Mesenchymal stem cell (in vitro differentiated cells and primary cell): ENCODE results near the gene CLCN4.

Source experiments
- DNase-seq: peaks from one replicate; pipeline ENCODE4 v3.0.0-alpha.2; 2013
- H2AFZ ChIP-seq: one replicate; pipeline ENCODE4 v1.6.1; 2013; ENCODE audit warnings: low read depth, mild to moderate bottlenecking, control low read depth, inconsistent platforms, low read length, moderate library complexity
- H2AK5ac ChIP-seq: 2 replicates; pipeline ENCODE4 v1.6.1; 2013; ENCODE audit warnings: low read length, moderate library complexity, mild to moderate bottlenecking, inconsistent platforms; ENCODE audit not compliant: severe bottlenecking
- H2BK120ac ChIP-seq: one replicate; pipeline ENCODE4 v1.6.1; 2013; ENCODE audit warnings: low read depth, mild to moderate bottlenecking, inconsistent platforms, low read length, moderate library complexity
- H2BK12ac ChIP-seq, 2 experiments: one replicate each; pipeline ENCODE4 v1.6.1; 2013; ENCODE audit warnings: inconsistent platforms in 2 of 2, low read length in 2 of 2, mild to moderate bottlenecking in 2 of 2, moderate library complexity in 2 of 2, control low read depth in 1 of 2
- H2BK15ac ChIP-seq: one replicate; pipeline ENCODE4 v1.6.1; 2013; ENCODE audit warnings: mild to moderate bottlenecking, low read depth, inconsistent platforms; ENCODE audit not compliant: poor library complexity, severe bottlenecking
- H2BK5ac ChIP-seq: 2 replicates; pipeline ENCODE4 v1.6.1; 2013; ENCODE audit warnings: low read depth, mild to moderate bottlenecking, low read length, control low read depth, inconsistent platforms; ENCODE audit not compliant: poor library complexity, severe bottlenecking
- H3K14ac ChIP-seq, 2 experiments: one replicate each; pipeline ENCODE4 v1.6.1; 2013; ENCODE audit warnings: inconsistent platforms in 2 of 2, low read length in 2 of 2, control low read depth in 1 of 2, mild to moderate bottlenecking in 1 of 2, moderate library complexity in 1 of 2
- H3K18ac ChIP-seq, 2 experiments: one replicate each; pipeline ENCODE4 v1.6.1; 2013; ENCODE audit warnings: inconsistent platforms in 2 of 2, low read length in 2 of 2, control low read depth in 1 of 2, low read depth in 1 of 2, mild to moderate bottlenecking in 1 of 2
- H3K23ac ChIP-seq, 2 experiments: one replicate each; pipeline ENCODE4 v1.6.1; 2013; ENCODE audit warnings: inconsistent platforms in 2 of 2, low read length in 2 of 2, mild to moderate bottlenecking in 2 of 2, moderate library complexity in 2 of 2, control low read depth in 1 of 2
- H3K27ac ChIP-seq: 2 replicates; pipeline ENCODE4 v1.5.1; 2013; ENCODE audit warnings: mild to moderate bottlenecking, moderate library complexity, low read length, control low read depth, inconsistent platforms; ENCODE audit not compliant: poor library complexity, severe bottlenecking
- H3K27me3 ChIP-seq, 2 experiments: 2 replicates each; pipeline versions ENCODE4 v1.6.1 to v1.7.0; 2013; ENCODE audit warnings: low read length in 2 of 2, mild to moderate bottlenecking in 2 of 2, moderate library complexity in 2 of 2, control low read depth in 1 of 2, inconsistent platforms in 1 of 2; ENCODE audit not compliant: control insufficient read depth in 1 of 2, insufficient read depth in 1 of 2
- H3K36me3 ChIP-seq, 2 experiments: 2 replicates each; pipeline versions ENCODE4 v1.6.1 to v1.7.0; 2013; ENCODE audit warnings: low read length in 2 of 2, control low read depth in 1 of 2, inconsistent platforms in 1 of 2, low read depth in 1 of 2, mild to moderate bottlenecking in 1 of 2; ENCODE audit not compliant: insufficient read depth in 2 of 2, control insufficient read depth in 1 of 2
- H3K4ac ChIP-seq, 2 experiments: one replicate each; pipeline ENCODE4 v1.6.1; 2013; ENCODE audit warnings: inconsistent platforms in 2 of 2, low read length in 2 of 2, mild to moderate bottlenecking in 2 of 2, moderate library complexity in 2 of 2, control low read depth in 1 of 2, low read depth in 1 of 2
- H3K4me1 ChIP-seq: 2 replicates; pipeline ENCODE4 v1.6.1; 2013; ENCODE audit warnings: low read depth, low read length, control low read depth; ENCODE audit not compliant: control insufficient read depth, insufficient read depth
- H3K4me2 ChIP-seq: 2 replicates; pipeline ENCODE4 v1.6.1; 2013; ENCODE audit warnings: low read length, mild to moderate bottlenecking, inconsistent platforms; ENCODE audit not compliant: poor library complexity, severe bottlenecking
- H3K4me3 ChIP-seq, 2 experiments: 2 replicates each; pipeline versions ENCODE4 v1.5.1 to v1.7.0; 2013; ENCODE audit warnings: low read length in 2 of 2, mild to moderate bottlenecking in 2 of 2, control low read depth in 1 of 2, low read depth in 1 of 2; ENCODE audit not compliant: insufficient read depth in 1 of 2
- H3K79me1 ChIP-seq: replicated peaks from 2 replicates; pipeline ENCODE4 v1.6.1; 2013; ENCODE audit warnings: mild to moderate bottlenecking, control low read depth, low read length, inconsistent platforms; ENCODE audit not compliant: poor library complexity, severe bottlenecking
- H3K9ac ChIP-seq: 2 replicates; pipeline ENCODE4 v1.7.0; 2013; ENCODE audit warnings: mild to moderate bottlenecking, low read length, moderate library complexity
- H3K9me3 ChIP-seq: 2 replicates; pipeline ENCODE4 v1.7.0; 2013; ENCODE audit warnings: mild to moderate bottlenecking, low read length; ENCODE audit not compliant: control insufficient read depth
- H4K8ac ChIP-seq: one replicate; pipeline ENCODE4 v1.6.1; 2013; ENCODE audit warnings: inconsistent platforms, mild to moderate bottlenecking, low read length, moderate library complexity
- H4K91ac ChIP-seq: one replicate; pipeline ENCODE4 v1.6.1; 2013; ENCODE audit warnings: mild to moderate bottlenecking, low read length, inconsistent platforms
- WGBS: methylation state at CpG from one replicate; pipeline ENCODE4 v1.1.7; 2013; ENCODE audit warnings: mixed read lengths; 5-methylcytosine and 5-hydroxymethylcytosine counted together

Gene CLCN4

GRCh38 chrX:10173331-10173900 is 16.6 kb downstream of the CLCN4 start:
- Histone ChIP-seq H3K27me3 (no peaks in the 10 kb centered on the region), H3K36me3 (no peaks in the 10 kb centered on the region), H3K18ac (peak overlapping the region; percentile 45 to 68), H4K8ac (peak overlapping the region; percentile 76), H2BK12ac (no peak overlapping the region), H3K9me3 (no peaks in the 10 kb centered on the region), H2BK120ac (no peak overlapping the region), H3K4me3 (peak overlapping the region in 1 of 2 experiments; percentile 42), H3K27ac (peak overlapping the region; percentile 51), H2AFZ (no peak overlapping the region), H3K14ac (no peak overlapping the region), H3K4me1 (peaks cover 22% of the 10 kb centered on the region), H3K4ac (no peak overlapping the region), H3K4me2 (peak overlapping the region; percentile 53), H3K79me1 (peaks cover 8% of the 10 kb centered on the region), H2BK5ac (no peak overlapping the region), H3K9ac (peak overlapping the region; percentile 49), H4K91ac (no peak overlapping the region), H3K23ac (no peak overlapping the region), H2BK15ac (peak overlapping the region; percentile 19), H2AK5ac (no peak overlapping the region)
- peak; percentile 96 for DNase-seq
- 6% methylated on average over 12 of the region's 19 CpGs for WGBS

DNA sequence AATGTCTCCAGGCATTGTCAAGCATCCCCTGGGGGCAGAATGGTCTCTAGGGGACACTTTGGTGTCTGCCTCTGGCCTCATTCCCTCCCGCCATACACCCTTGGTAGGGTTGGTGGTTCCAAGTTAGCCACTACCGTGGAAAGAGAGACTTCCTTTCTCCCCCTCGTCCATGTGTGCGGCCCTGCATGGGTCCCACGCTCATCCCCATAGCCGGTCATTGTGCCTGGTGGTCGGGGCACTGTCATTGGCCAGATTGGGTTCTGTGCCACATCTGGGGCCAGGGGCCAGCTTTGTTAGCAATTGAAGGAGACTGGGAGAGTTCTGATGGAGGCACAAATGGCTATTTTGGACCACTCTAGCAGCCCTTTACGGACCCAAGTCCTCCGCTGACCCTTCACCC is 17.3 kb downstream of the CLCN4 start:
- Histone ChIP-seq H2BK5ac (no peak overlapping the region), H4K91ac (peak overlapping the region; percentile 52), H2BK120ac (no peak overlapping the region), H3K4me2 (peak overlapping the region; percentile 28), H4K8ac (no peak overlapping the region), H3K4me3 (no peak overlapping the region), H2AFZ (no peak overlapping the region), H3K27me3 (no peaks in the 10 kb centered on the region), H3K36me3 (no peaks in the 10 kb centered on the region), H3K23ac (no peak overlapping the region), H3K4ac (peak overlapping the region in 1 of 2 experiments; percentile 75), H3K4me1 (peaks cover 22% of the 10 kb centered on the region), H3K18ac (peak overlapping the region; percentile 45 to 68), H2BK15ac (peak overlapping the region; percentile 48), H2AK5ac (peak overlapping the region; percentile 81), H3K9ac (peak overlapping the region; percentile 49), H3K79me1 (peaks cover 8% of the 10 kb centered on the region), H3K14ac (no peak overlapping the region), H2BK12ac (peak overlapping the region; percentile 21 to 77), H3K9me3 (no peaks in the 10 kb centered on the region), H3K27ac (peak overlapping the region; percentile 51)
- no peak for DNase-seq
- 93% methylated on average over 7 of the region's 9 CpGs for WGBS

DNA sequence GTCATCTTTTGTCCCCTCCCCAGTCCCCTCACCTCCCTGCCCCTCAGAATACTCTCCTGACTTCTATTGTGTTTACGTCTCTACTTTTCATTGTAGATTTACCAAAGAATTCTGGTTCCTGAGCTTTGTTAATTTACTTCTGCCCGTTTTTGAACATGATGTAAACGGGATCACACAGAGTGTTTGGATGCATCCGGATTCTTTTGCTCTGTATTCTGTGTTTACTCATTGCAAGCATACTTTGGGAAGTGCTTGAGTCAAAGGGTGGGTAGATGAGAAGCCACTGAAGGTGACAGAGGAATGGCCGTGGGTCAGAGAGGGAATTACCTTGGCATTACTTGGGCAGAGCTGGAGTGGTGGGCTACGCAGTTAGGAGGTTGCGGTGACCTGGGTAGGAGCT is 18.0 kb downstream of the CLCN4 start:
- 62% methylated on average over 7 of the region's 7 CpGs for WGBS
- no peaks in the 10 kb centered on the region for H3K9me3 ChIP-seq
- no peak overlapping the region for H3K4me3 ChIP-seq
- no peaks in the 10 kb centered on the region for H3K36me3 ChIP-seq
- H3K79me1 ChIP-seq: peaks cover 8% of the 10 kb centered on the region
- H2BK15ac ChIP-seq: no peak overlapping the region
- H3K4me1 ChIP-seq: peaks cover 22% of the 10 kb centered on the region
- no peak overlapping the region for H3K4me2 ChIP-seq
- H3K14ac ChIP-seq: no peak overlapping the region
- peak overlapping the region in 1 of 2 experiments; percentile 88 for H3K4ac ChIP-seq
- H3K9ac ChIP-seq: no peak overlapping the region
- no peak overlapping the region for H2AFZ ChIP-seq
- peak overlapping the region; percentile 34 for H2BK120ac ChIP-seq
- H3K23ac ChIP-seq: no peak overlapping the region
- peak; percentile 61 for DNase-seq
- H2BK5ac ChIP-seq: no peak overlapping the region
- H2BK12ac ChIP-seq: peak overlapping the region; percentile 66 to 77
- peak overlapping the region; percentile 77 for H4K8ac ChIP-seq
- H2AK5ac ChIP-seq: peak overlapping the region; percentile 91
- H4K91ac ChIP-seq: peak overlapping the region; percentile 68
- H3K18ac ChIP-seq: peak overlapping the region; percentile 37 to 83
- H3K27me3 ChIP-seq: no peaks in the 10 kb centered on the region
- H3K27ac ChIP-seq: no peak overlapping the region

DNA sequence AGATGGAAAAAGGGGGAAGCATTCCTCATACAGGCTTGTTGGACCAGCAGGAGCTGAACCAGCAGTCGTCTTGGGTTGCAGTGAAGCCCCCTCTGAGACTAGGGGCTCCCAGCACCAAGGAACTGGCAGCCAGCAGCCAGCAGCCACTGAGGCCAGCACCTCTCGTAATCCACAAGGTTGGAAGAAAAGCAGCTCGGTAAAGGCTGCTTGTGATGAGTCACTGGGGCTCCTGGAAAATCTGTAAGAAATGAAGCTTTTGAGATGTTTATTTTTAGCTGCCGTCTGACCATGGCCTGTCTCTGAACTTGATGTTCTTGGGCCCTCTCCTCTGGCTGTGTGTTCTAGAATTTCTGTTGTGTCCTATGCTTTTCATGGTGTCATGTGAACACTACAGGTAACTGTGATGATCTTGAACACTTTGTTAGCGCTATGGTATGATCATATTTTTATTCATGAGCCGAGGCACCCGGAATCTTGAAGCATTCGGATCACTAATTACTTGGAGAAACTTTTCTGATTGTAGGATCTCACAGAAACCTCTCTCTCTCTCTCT is 18.6 kb downstream of the CLCN4 start:
- no peaks in the 10 kb centered on the region for H3K9me3 ChIP-seq
- H3K14ac ChIP-seq: no peak overlapping the region
- H3K23ac ChIP-seq: no peak overlapping the region
- no peaks in the 10 kb centered on the region for H3K36me3 ChIP-seq
- peak overlapping the region in 1 of 2 experiments; percentile 57 for H2BK12ac ChIP-seq
- H3K4me3 ChIP-seq: no peak overlapping the region
- peak overlapping the region; percentile 5 for H2BK120ac ChIP-seq
- H3K4ac ChIP-seq: peak overlapping the region in 1 of 2 experiments; percentile 88
- H3K9ac ChIP-seq: no peak overlapping the region
- H3K4me1 ChIP-seq: peaks cover 22% of the 10 kb centered on the region
- H3K27ac ChIP-seq: peak overlapping the region; percentile 54
- H4K91ac ChIP-seq: peak overlapping the region; percentile 68
- no peaks in the 10 kb centered on the region for H3K27me3 ChIP-seq
- H4K8ac ChIP-seq: peak overlapping the region; percentile 77
- WGBS: 13% methylated on average over 4 of the region's 8 CpGs
- no peak overlapping the region for H3K4me2 ChIP-seq
- DNase-seq: peak; percentile 88
- no peak overlapping the region for H2AFZ ChIP-seq
- peaks cover 8% of the 10 kb centered on the region for H3K79me1 ChIP-seq
- H2AK5ac ChIP-seq: peak overlapping the region; percentile 91
- no peak overlapping the region for H2BK15ac ChIP-seq
- no peak overlapping the region for H2BK5ac ChIP-seq
- H3K18ac ChIP-seq: peak overlapping the region; percentile 37 to 83
